ENCODE results near the gene WDR19.

The WDR19 gene

GRCh38 chr4:39295784-39296183 lies 113.5 kb downstream of the WDR19 start:
- DNase-seq (ENCODE audit: low read depth in 1 of 2, low spot score in 1 of 2): no peak

- no peak for DNase-seq (ENCODE audit: low read depth in 1 of 2, low spot score in 1 of 2)
Measured at GRCh38 chr4:39302901-39303300, 120.6 kb downstream of the WDR19 start.

DNA sequence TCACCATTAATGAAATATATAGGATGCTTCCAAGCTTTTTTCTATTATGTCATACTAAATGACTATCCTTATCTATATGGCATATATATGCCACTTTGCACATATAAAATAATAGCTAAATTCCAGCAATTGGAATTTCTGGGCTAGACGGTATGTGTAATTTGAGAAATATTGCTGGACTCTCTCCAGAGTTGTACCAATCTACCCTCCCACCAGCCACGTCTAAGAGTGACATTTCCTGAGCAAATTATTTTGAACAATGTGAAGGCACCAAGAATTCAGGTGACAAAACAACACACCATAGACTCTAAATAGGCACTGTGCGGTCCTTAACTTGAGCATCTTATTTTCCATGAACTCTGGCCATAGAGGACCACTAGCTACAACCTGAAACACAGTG lies 121.5 kb downstream of the WDR19 start:
- DNase-seq (ENCODE audit: low read depth in 1 of 2, low spot score in 1 of 2): no peak

- no peak for DNase-seq (ENCODE audit: low read depth in 1 of 2, low spot score in 1 of 2)
Measured at GRCh38 chr4:39304651-39305050, 122.3 kb downstream of the WDR19 start.

- no peak for DNase-seq (ENCODE audit: low read depth in 1 of 2, low spot score in 1 of 2)
Measured at GRCh38 chr4:39305912-39306677, 123.8 kb downstream of the WDR19 start.

DNA sequence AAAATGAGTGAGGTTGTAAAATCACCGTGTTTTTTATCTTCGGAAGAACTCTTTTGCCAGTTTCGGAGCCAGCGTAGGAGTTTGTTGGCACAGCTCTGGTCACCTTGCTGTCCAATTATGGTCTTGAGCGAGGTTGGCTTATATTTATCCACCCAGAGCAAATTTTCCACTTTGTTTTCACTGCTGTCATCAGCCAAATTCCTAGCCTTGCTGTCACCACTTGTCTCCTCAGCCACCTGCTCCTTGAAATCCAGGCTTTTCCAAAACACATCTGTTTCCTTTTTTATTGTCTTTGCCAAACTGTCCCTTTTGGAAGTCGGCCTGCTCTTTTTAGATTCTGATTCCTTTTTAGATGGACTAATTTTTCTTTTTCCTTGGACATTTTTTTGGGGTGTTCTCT lies 126.3 kb downstream of the WDR19 start:
- DNase-seq (ENCODE audit: low read depth in 1 of 2, low spot score in 1 of 2): no peak

GRCh38 chr4:39312816-39313215 lies 130.5 kb downstream of the WDR19 start:
- no peak for DNase-seq (ENCODE audit: low read depth in 1 of 2, low spot score in 1 of 2)

- DNase-seq (ENCODE audit: low read depth in 1 of 2, low spot score in 1 of 2): no peak
Measured at GRCh38 chr4:39319676-39320075, 137.3 kb downstream of the WDR19 start.

DNA sequence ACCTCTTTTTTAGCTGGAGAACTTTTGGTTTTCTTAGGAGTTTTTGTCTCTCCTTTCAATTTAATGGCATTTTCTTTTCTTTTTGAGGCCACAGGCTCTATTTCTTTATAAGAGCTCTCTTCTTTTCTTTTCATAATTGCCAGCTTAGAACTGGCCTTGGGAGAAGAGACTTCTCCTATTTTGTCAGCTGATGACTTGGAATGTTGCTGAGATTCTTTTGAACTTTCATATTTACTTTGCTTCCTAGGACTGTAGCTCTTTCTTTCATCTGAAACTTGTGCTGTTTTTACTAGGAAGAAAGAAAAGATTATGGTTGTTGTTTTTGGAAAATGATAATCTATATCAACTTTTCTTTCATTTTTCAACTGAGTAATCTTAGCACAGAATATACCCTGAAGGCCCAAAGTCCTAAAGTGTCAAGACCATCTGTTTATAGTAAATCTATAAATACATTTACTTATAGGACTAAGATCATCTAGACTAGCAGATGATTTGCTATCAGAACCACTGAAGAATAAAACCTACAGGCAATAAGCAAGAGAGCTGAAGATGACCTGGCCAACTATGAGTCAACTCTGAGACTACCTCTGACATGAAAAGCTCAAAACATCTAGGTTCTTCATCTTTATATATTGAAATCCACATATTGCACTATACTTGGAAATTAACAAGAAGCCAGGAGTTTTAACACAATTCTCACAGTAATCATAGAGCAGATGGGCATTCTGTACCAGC lies 138.2 kb downstream of the WDR19 start:
- DNase-seq (ENCODE audit: low read depth in 1 of 2, low spot score in 1 of 2): no peak

DNA sequence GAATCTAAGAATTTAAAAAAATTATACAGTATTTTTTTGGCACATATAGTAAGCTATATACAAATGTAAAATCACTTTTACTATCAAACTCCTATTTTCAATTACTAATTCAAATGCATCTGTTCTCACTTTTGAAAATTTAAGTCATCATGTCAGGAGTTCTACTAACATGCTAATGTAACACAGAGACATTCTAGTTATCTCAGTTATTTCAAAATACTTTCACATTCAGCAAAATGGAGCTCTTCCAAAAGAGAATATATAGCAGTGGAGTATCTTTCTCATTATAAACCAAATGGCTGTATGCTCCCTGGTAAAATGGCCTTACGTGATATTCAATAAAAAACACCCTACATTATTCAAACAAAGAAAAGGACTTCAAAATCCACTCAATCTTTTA lies 141.5 kb downstream of the WDR19 start:
- no peak for DNase-seq (ENCODE audit: low read depth in 1 of 2, low spot score in 1 of 2)

- no peak for DNase-seq (ENCODE audit: low read depth in 1 of 2, low spot score in 1 of 2)
Measured at GRCh38 chr4:39324446-39324845, 142.1 kb downstream of the WDR19 start.

DNA sequence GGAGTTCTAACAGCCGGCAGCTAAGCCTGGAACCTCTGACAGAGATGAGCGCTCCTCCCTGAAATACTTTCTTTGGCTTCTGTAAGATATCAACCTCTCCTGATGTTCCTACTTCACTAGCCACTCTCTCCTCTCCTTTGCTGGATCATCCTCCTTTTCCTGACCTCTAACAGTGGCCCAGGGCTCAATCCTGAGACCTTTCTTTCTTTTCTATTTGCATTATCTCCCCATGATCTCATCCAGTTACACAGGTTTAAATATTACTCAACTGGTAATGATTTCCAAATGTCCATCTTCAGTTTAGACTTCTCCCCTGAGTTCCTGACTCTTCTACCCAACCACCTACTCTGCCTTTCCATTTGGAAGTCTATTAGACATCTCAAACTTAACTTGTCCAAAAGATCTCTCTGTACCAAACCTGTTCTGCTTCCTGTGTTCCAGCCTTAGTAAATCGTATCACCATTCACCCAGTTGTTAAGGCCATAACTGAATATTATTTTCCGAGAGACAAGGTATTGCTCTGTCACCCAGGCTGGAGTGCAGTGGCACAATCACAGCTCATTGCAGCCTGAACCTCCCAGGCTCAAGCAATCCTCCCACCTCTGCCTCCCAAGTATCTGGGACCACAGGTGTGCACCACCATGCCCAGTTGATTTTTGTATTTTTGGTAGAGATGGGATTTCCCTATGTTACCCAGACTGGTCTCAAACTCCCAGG lies 142.7 kb downstream of the WDR19 start:
- no peak for DNase-seq (ENCODE audit: low read depth in 1 of 2, low spot score in 1 of 2)

- no peak for DNase-seq (ENCODE audit: low read depth in 1 of 2, low spot score in 1 of 2)
Measured at GRCh38 chr4:39326468-39326977, 144.2 kb downstream of the WDR19 start.

DNA sequence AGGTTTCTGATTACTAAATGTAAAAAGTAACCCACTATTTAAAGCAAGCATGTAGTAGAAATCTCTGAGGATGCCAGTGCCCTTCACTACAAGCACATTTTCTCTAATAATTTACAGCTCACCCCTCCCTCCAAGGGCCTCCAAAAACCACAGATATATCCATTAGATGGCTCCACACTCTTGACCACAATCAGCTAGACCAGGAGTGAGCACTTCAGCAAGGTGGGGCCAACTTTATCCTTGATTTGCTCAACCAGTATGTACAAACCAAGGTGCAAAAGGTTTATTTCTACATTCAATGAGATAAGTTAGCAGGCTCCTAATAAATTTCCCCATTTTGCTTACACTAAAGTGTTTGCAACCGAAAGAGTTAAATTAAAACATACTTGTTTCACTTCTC lies 148.0 kb downstream of the WDR19 start:
- no peak for DNase-seq (ENCODE audit: low read depth in 1 of 2, low spot score in 1 of 2)

- DNase-seq (ENCODE audit: low read depth in 1 of 2, low spot score in 1 of 2): no peak
Measured at GRCh38 chr4:39331191-39331590, 148.9 kb downstream of the WDR19 start.
